HG02678 (cell line): Measurements from ENCODE around the gene MAP2K6.
A peak's percentile ranks its signal among the peaks of the same experiment; 100 is the strongest.

ENCODE experiments used
- ATAC-seq: cut with Tn5 transposase; IDR thresholded peaks from one replicate; pipeline ENCODE4 v1.9.1; 2021; ENCODE audit warnings: mild to moderate bottlenecking, moderate library complexity; ENCODE audit not compliant: unreplicated experiment

The MAP2K6 gene

DNA sequence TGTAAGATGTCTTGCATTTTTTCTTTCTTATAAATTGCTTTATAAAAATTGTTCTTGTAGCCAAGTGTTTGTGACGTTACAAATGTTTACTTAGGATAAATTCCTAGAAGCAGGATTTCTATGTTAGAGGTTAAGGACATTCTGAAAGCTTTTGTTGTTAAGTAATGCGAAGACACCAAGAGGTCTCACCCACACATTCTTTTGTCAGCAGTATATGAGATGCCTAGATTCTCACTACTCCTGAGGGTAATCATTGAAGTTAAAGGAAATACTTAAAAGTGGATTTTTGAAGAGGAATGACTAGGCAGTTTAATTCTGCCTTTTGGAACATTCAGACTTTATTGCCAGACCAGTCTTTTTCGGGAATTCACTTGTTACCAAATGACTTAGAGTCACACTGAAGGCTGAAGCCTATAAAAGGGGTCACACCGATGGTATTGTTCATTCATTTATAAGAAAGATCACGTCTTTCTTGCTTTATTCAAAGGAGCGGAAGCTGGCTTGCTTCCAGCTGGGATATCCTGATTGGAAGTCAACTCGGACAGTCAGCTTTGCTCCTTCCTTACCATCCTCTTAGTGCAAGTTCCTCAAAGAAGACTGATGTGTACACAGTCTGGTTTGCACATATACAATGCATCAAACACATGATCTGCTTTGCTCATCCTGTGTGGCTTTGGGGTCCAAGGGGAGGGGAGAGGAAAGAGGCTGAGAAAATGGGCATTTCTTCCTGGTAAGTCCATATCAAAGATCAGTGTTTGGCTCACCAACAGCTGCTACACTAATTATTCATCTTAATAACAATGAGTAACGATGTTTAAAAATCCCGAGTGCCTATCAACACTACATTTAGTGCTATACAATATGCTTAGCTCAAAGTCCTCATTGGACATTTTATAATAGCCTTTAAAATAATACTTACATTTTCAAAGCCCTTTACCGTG lies 160.0 kb downstream of the MAP2K6 start:
- no peak for ATAC-seq

- ATAC-seq, result no peak
Measured at GRCh38 chr17:69575346-69575761, 160.9 kb downstream of the MAP2K6 start.

DNA sequence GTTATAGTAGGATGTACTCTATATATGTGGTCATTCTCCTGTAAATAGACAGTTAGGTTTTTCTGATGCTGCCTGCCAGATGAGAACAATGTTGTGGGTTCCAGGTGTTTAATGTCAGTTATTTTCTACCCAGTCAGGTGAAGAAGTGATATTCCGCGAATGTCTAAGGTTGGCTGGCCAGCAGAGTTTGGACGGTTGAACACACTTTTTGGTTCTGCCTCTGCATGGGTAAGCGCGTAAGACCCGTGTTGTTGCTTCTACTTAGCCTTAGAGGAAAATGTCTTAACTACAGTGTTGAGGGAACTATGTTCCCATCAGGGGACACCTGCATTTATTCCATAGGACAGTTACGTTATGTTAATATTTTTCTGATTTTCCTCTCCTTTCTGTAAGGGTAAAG lies 162.6 kb downstream of the MAP2K6 start:
- ATAC-seq, result no peak

DNA sequence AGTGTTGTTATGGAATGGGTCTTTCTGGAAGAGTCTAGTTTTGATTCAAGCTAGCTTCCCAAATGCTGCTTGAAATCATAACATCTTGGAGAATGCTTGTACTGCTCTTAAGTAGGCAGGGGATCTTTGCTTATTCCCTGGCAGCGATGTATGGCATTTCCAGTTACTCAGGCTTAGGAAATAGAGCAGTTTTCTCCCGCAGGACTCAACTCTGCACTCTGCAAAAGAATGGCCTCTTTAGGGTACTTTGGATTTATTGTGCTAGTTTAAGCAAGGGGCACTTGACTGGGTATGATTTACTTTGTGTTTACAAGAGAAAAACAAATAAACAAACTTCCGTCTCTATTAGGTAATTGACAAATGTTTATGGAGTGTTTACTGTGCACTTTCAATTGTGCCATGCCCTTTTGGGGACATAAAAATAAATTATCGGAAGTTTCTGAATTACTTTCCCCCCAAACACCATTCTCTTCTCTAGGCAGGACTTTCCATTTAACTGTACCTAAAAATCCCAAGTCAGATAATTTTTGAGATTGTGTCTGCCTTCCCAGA lies 164.0 kb downstream of the MAP2K6 start:
- no peak for ATAC-seq

GRCh38 chr17:69579961-69580677 lies 165.6 kb downstream of the MAP2K6 start:
- ATAC-seq, result no peak

- ATAC-seq, result peak; percentile 77
Measured at GRCh38 chr17:69581061-69581961, 166.8 kb downstream of the MAP2K6 start.

DNA sequence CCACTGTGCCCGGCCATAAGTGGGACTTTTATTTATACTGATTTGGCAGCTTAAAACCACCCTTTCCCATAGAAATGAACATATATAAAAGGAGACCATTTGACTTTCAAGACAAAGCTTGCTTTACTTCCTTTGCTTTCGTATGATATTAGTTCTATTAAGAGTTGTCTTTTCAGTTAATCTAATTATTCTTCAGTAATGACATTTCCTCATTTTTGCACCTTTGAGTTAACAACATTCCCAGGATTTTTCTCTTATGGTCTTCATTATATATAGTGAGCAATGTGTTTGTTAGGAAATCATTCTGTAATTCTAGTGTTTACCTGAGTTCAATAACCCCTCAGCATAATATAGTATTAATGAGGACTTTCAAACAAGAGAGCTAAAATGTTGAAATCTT lies 173.8 kb downstream of the MAP2K6 start:
- ATAC-seq, result no peak

DNA sequence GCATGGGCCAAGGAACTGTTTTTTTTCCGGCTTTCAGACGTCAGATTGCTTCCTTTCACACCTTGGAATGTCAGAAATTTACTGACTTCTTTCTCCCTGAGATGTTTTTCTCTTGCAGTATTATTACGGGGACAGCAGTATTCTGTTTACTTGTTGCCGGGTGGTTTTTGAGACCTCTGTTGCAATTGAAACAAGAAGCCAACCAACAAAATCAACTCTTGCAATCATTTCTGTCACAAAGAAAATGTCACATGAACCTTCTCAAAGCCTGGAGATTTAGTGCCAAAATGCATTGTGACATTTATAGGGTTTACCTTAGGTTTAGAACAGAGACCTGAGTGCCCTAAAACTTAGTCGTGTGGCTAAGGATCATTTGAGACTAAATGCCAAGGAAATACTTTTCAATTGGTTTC lies 174.3 kb downstream of the MAP2K6 start:
- no peak for ATAC-seq

DNA sequence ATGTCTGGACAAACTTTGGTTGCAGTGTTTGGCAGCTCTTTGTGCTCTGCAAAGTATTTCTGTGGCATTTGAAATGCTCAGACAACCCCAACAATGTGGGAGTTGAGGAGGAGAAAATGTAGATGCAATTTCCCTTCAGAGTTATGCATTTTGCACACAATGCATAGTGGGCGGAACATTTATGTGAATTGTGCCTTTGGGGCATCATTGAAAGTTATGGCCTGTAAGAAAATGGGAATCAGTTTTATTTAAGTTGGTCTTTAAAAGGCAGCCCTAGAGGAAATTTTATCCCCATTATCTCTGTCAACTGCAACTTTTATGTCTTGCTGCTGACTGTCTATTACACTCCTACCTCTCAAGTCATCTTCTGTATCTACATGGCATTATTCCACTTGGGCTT lies 176.2 kb downstream of the MAP2K6 start:
- no peak for ATAC-seq

DNA sequence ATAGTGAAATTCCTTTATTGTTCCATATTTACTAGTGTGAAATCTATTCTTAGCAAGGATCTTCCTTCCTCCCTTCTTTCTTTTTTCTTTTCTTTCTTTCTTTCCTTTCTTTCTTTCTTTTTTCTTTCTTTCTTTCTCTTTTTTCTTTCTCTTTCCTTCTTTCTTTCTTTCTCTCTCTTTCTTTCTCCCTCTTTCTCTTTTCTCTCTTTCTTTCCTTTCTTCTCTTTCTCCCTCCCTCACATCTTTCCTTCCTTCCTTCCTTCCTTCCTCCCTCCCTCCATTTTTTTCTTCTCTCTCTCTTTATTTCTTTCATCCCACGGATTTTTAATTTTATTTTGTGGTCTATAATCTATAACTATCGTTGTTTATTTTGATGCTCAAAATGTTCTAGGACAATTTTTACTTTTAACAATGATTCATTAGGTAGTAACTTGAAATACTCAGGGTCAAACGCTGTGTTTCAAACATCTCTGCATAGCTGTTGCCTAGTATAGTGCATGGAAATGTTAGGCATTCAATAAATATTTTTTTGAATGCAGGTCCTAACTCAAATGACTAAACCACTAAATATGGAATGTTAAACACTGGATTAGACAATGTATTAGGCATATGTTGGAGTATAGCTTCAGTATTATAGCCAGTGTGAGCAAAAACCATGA lies 178.3 kb downstream of the MAP2K6 start:
- ATAC-seq, result no peak

DNA sequence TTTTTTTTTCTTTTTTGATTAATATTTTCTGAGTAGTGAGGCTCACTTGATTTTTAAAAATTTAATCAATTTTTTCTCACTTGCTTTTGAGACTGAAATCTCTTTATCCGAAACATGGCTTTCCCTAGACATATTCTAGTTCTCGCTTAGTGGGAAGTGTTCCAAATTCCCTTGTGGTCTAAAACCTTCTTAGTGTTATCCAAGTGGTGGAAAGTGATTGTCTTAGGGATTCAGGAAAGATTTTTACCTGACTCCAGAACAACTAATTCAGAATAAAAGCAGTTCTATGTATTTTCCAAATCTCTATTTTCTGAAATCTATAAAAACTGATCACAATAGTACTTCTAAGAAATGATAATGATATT lies 178.8 kb downstream of the MAP2K6 start:
- ATAC-seq, result no peak

- no peak for ATAC-seq
Measured at GRCh38 chr17:69593716-69594115, 179.2 kb downstream of the MAP2K6 start.

DNA sequence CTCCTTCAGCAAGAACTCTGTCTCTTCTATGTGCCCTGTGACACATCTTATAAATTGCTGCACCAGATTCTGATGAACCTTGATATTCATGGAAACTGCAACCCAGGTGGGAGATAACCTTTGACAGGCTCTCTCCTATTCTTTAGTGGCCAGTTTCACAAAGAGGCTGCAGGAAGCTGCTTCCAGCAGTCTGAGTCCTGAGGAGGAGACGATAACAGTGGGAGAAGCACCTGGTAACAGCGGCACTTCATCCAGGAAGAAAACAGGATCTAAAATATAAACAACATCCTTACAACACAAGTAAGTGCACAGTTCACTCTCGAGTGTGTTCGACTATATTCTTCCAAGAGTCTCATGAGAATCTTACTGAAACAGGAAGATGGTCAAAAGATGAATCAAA lies 180.1 kb downstream of the MAP2K6 start:
- no peak for ATAC-seq

- no peak for ATAC-seq
Measured at GRCh38 chr17:69596141-69596540, 181.6 kb downstream of the MAP2K6 start.

GRCh38 chr17:69597898-69598692 lies 183.6 kb downstream of the MAP2K6 start:
- no peak for ATAC-seq

DNA sequence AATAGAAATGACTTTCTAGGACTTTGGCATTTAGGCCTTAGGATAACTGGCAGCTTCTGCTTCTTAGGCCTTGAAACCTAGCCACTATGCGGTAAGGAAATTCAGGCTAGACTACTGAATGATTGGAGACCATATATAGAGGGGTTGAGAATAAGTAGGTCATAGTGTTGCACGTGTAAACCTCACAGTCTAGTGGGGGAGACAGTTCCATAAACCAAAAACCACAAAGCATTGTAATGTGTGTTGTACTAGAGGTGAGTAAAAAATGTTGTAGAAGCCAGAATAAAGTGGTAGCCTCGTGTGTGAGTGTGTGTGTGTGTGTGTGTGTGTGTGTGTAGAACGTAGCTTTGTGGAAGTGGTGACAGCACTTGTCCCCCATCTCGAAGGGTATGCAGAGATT lies 188.5 kb downstream of the MAP2K6 start:
- no peak for ATAC-seq
